ENCODE data around the gene AHI1.

AHI1 gene

DNA sequence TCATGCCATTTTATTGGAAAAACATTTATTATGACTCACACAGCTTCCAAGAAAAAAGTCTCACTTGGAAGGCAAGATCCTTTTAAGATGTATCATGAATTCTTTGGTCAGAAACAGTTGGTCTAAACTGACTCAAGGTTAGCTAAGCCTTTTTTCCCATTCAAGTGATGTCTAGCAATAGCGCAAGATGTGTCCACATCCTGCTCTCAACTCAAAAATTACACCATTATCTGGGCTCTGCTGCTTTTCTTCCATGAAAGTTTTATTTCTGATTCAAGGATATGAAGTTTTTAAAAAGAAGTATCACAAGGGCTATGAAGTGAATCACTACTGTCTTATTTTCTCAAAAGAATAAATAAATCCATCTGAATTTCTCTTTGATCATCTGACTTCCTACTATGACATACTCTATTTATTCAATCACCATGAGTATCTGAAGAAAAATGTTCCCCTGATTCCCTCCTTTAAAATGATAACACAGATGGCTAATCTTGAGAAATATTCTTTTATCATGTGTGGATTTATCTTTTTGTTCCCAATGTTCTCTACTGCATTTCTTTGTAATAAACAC, 139.2 kb downstream of the AHI1 start:
- in situ Hi-C loops (cut with MboI; ENCODE audit: low sequenced_read_pairs, unreplicated experiment), result no loop called here

DNA sequence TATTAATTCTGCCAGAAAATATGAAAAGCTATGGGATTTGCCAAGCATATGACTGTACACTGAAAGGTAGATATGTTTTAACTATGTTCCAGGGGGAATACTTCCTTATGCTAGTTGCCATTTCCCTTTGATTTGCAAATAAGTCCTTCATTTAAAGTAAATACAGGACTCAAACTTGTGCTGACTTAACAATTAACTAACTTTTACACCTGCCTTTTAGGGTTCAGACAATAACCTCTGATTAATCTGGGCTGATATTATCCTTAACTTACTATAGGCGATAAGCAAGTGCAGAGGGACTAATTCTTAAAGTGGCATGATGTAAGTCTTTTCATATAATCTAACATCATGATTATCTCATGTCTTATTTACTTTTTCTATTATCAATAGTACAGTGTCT, 143.1 kb downstream of the AHI1 start:
- no peak for TF ChIP-seq CTCF (IDR thresholded peaks at IDR 0.05; ENCODE audit: borderline replicate concordance, control extremely low read depth, extremely low read depth, insufficient read depth, missing control alignments)
- in situ Hi-C loops (cut with MboI; ENCODE audit: low sequenced_read_pairs, unreplicated experiment), result no loop called here

More for the DNA sequence above, 139.2 kb downstream of the AHI1 start:
- no peak for DNase-seq (ENCODE audit: low spot score)
- TF ChIP-seq CTCF (IDR thresholded peaks at IDR 0.05; ENCODE audit: borderline replicate concordance, control extremely low read depth, extremely low read depth, insufficient read depth, missing control alignments), result no peak

DNA sequence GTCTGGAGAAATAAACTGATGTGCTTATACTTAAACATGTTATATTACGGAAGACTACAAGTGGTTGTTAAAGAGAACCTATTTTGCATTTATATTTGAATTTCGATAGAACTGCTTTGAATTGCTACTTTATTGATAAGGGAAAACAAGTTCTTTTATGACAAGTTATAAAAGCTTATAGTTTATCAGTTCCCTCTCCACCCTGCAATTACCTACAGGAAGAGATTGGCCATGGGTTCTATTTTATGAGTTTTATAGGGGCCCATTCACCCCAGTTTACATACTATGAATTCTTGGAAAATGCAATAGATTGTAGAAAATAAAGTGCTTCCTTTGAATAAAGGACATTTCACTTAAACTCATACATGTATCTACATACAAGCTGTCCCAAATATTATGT, 144.4 kb downstream of the AHI1 start:
- in situ Hi-C loops (cut with MboI; ENCODE audit: low sequenced_read_pairs, unreplicated experiment), result no loop called here
- no peak for DNase-seq (ENCODE audit: low spot score)
- TF ChIP-seq CTCF (IDR thresholded peaks at IDR 0.05; ENCODE audit: borderline replicate concordance, control extremely low read depth, extremely low read depth, insufficient read depth, missing control alignments), result no peak

More for the DNA sequence above, 143.1 kb downstream of the AHI1 start:
- no peak for DNase-seq (ENCODE audit: low spot score)

DNA sequence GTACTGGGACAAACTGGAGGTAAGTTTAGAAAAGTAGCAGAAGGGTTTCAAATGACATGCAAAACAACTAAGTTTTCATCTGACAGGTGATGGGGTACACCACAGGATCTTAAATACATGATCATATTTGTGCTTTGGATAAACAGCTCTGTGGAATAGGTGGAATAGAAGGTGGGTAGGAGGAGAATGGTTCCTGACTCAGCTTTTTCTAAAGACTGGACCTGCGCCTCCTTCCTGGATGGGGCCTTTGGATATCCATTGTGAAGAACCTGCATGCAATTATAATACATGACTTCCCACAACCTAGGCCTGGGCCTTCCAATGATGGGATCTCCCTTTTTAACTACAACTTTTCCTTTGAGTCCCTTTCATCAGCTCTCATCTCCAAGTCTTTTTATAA, 145.9 kb downstream of the AHI1 start:
- in situ Hi-C loops (cut with MboI; ENCODE audit: low sequenced_read_pairs, unreplicated experiment), result no loop called here
- no peak for DNase-seq (ENCODE audit: low spot score)
- no peak for TF ChIP-seq CTCF (IDR thresholded peaks at IDR 0.05; ENCODE audit: borderline replicate concordance, control extremely low read depth, extremely low read depth, insufficient read depth, missing control alignments)

DNA sequence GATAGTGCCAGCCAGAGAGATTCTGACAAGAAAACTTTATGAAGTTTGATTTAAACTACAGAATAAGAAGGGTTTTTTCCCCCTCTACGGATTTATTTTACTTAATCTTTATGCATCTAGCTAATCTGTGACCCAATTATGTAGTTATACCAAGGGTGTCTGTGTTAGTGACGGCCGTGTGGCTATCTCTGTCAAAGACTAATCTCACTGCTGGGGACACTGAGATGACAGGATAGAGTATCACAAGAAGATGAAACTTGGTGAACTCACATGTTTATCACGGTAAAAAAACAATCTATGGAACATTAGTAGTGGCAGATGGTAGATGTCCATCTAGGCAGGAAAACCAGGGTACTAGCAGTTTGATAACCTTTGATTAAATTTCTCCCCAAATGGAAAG, 149.7 kb downstream of the AHI1 start:
- in situ Hi-C loops (cut with MboI; ENCODE audit: low sequenced_read_pairs, unreplicated experiment), result no loop called here
- no peak for DNase-seq (ENCODE audit: low spot score)
- no peak for TF ChIP-seq CTCF (IDR thresholded peaks at IDR 0.05; ENCODE audit: borderline replicate concordance, control extremely low read depth, extremely low read depth, insufficient read depth, missing control alignments)

DNA sequence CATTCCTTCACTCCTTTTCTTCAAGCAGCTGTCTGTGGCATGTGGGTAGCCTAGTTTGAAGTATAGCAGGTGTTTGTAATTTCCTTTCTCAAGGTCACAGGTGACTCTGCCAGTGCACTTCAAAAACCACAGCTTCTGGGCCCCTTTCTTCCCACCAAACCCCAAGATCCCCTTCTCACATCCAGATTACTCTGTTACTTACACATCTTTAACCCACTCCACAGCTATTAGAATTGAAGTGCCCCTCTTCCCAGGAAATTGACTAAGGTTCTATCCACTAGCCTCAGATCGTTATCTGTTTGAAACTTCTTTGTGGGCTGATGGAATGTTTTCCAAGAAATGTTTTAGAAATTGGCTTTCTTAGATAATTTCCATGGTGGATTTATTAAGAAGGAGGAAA, 150.8 kb downstream of the AHI1 start:
- no peak for DNase-seq (ENCODE audit: low spot score)
- in situ Hi-C loops (cut with MboI; ENCODE audit: low sequenced_read_pairs, unreplicated experiment), result no loop called here
- TF ChIP-seq CTCF (IDR thresholded peaks at IDR 0.05; ENCODE audit: borderline replicate concordance, control extremely low read depth, extremely low read depth, insufficient read depth, missing control alignments), result no peak
